Lung (tissue), 12 donors: ENCODE results near the gene ACTL10. TPM values are rescaled to one million over a fixed set of nuclear protein-coding genes. Genes with fewer than 3 reads are reported as not detected.

Experiments
- ATAC-seq: fragments of 200-7000 bp; cut with Tn5 transposase; one replicate; pipeline ENCODE4 v1.9.1; 2020; ENCODE audit warnings: moderate number of reproducible peaks; ENCODE audit not compliant: insufficient read depth, low FRiP score
- DNase-seq, 3 donors: peaks; one replicate each; pipeline ENCODE4 v3.0.0-alpha.2; 2013 to 2017
- H3K27ac ChIP-seq, 2 donors: one replicate each; pipeline ENCODE4 v1.5.1; 2013; ENCODE audit warnings: mild to moderate bottlenecking in 2 of 2, moderate library complexity in 2 of 2, control low read depth in 1 of 2, inconsistent platforms in 1 of 2, low read depth in 1 of 2, low read length in 1 of 2
- H3K27me3 ChIP-seq, 3 donors: one replicate each; pipeline ENCODE4 v1.5.1; 2013; ENCODE audit warnings: low read length in 2 of 3; ENCODE audit not compliant: control insufficient read depth in 3 of 3, insufficient read depth in 3 of 3
- H3K36me3 ChIP-seq, 4 donors: one replicate each; pipeline ENCODE4 v1.5.1; 2013; ENCODE audit warnings: low read length in 4 of 4, mild to moderate bottlenecking in 1 of 4, moderate library complexity in 1 of 4; ENCODE audit not compliant: control insufficient read depth in 4 of 4, insufficient read depth in 4 of 4
- H3K4me1 ChIP-seq, 5 donors: one replicate each; pipeline ENCODE4 v1.5.1; 2013; ENCODE audit warnings: low read length in 5 of 5, mild to moderate bottlenecking in 2 of 5, moderate library complexity in 1 of 5; ENCODE audit not compliant: control insufficient read depth in 5 of 5, insufficient read depth in 5 of 5
- H3K4me3 ChIP-seq: one replicate; pipeline ENCODE4 v1.5.1; 2013; ENCODE audit warnings: mild to moderate bottlenecking, control low read depth, moderate library complexity
- H3K9ac ChIP-seq, 2 donors: one replicate each; pipeline ENCODE4 v1.5.1; 2013; ENCODE audit warnings: low read length in 2 of 2, control low read depth in 1 of 2; ENCODE audit not compliant: insufficient read depth in 1 of 2
- H3K9me3 ChIP-seq, 4 donors: one replicate each; pipeline ENCODE4 v1.5.1; 2013; ENCODE audit warnings: low read length in 3 of 4, mild to moderate bottlenecking in 1 of 4, moderate library complexity in 1 of 4; ENCODE audit not compliant: control insufficient read depth in 4 of 4, insufficient read depth in 3 of 4
- CTCF ChIP-seq: IDR thresholded peaks from 2 replicates; pipeline ENCODE4 v1.5.1; 2012; ENCODE audit warnings: mild to moderate bottlenecking; ENCODE audit errors: control extremely low read depth, extremely low read depth
- WGBS, 2 donors: extraction: QIAGEN DNeasy Blood & Tissue Kit; methylation state at CpG; one replicate each; pipeline ENCODE4 v1.1.7; 2013; 5-methylcytosine and 5-hydroxymethylcytosine counted together
- polyA plus RNA-seq, 2 donors: library from polyadenylated mRNA; stranded (reverse); fragments of 200-250 nt; gene quantifications; one replicate each; pipeline ENCODE4 v1.2.1, GENCODE V29; 2013
- total RNA-seq, 2 donors: library from RNA; depleted of rRNA in 1 of 2; stranded (reverse); fragments of >200 nt in 1 of 2; gene quantifications; one replicate each; pipeline ENCODE4 v1.2.1, GENCODE V29; 2014 to 2021
- donor health status: control.
- donor health status: control.
- donor health status: Bipolar disorder and iron deficiency.
- donor health status: healthy.
- donor health status: DM: yes; HTN: yes; CAD: no.

Gene ACTL10
- total and polyA plus RNA-seq, 4 donors = 0.26 to 3.4 (median 2.2) TPM

- Histone ChIP-seq H3K27ac (peak overlapping the region; percentile 63 to 72), H3K9me3 (no peaks in the 10 kb centered on the region), H3K27me3 (no peaks in the 10 kb centered on the region), H3K4me1 (peaks cover 0 to 43% (median 13%) of the 10 kb centered on the region in 5 donors), H3K9ac (no peak overlapping the region), H3K4me3 (peak overlapping the region; percentile 29), H3K36me3 (peaks cover 0 to 6% (median 4%) of the 10 kb centered on the region in 4 donors)
- 71 to 90% methylated on average over 4 of the region's 4 CpGs for WGBS, 2 donors
- no peak for TF ChIP-seq CTCF
- no peak for DNase-seq
- ATAC-seq = no peak
Measured at GRCh38 chr20:33673114-33673409, 6.3 kb downstream of the ACTL10 start.

GRCh38 chr20:33673410-33674293 is 6.9 kb downstream of the ACTL10 start:
- peaks cover 0 to 6% (median 4%) of the 10 kb centered on the region in 4 donors for H3K36me3 ChIP-seq
- TF ChIP-seq CTCF = no peak
- H3K27me3 ChIP-seq = no peaks in the 10 kb centered on the region
- peak overlapping the region; percentile 52 to 56 for H3K9ac ChIP-seq
- ATAC-seq = no peak
- WGBS, 2 donors = 20 to 34% methylated on average over 20 to 29 of the region's 29 CpGs
- peak in 1 of 3 donors; percentile 34 for DNase-seq
- H3K4me1 ChIP-seq = peaks cover 0 to 40% (median 13%) of the 10 kb centered on the region in 5 donors
- no peaks in the 10 kb centered on the region for H3K9me3 ChIP-seq
- H3K27ac ChIP-seq = peak overlapping the region; percentile 63 to 72
- peak overlapping the region; percentile 49 for H3K4me3 ChIP-seq

- peak within 1 kb of the TSS; percentile 49 for H3K4me3 ChIP-seq
- ATAC-seq (peak; percentile 89), DNase-seq (peak; percentile 85 to 88 (median 86))
- H3K27me3 ChIP-seq = no peaks in the 10 kb centered on the region
- no peak for TF ChIP-seq CTCF
- H3K9ac ChIP-seq = peak within 1 kb of the TSS; percentile 52 to 56
- peaks cover 0 to 6% (median 2%) of the 10 kb centered on the region in 4 donors for H3K36me3 ChIP-seq
- H3K27ac ChIP-seq = peak within 1 kb of the TSS; percentile 63 to 87
- H3K9me3 ChIP-seq = no peaks in the 10 kb centered on the region
- WGBS, 2 donors = 4 to 12% methylated on average over 39 to 73 of the region's 73 CpGs
- peaks cover 0 to 40% (median 13%) of the 10 kb centered on the region in 5 donors for H3K4me1 ChIP-seq
Measured at GRCh38 chr20:33674294-33675135, 7.8 kb downstream of the ACTL10 start, which contains the start of gene NECAB3. Gene NECAB3 (minus strand): TSS chr20:33674428. CDS start chr20:33674352, 76 bp downstream.
